Measurements from ENCODE around the gene AMFR.

AMFR gene

GRCh38 chr16:56329887-56330286, 95.5 kb downstream of the AMFR start:
- DNase-seq = no peak

- no peak for DNase-seq
These were observed 96.9 kb downstream of the AMFR start for GRCh38 chr16:56328276-56329022.

- DNase-seq = no peak
These were observed 97.5 kb downstream of the AMFR start for GRCh38 chr16:56327929-56328258.

GRCh38 chr16:56327071-56327928, 98.0 kb downstream of the AMFR start:
- DNase-seq = no peak

- DNase-seq = no peak
These were observed 99.4 kb downstream of the AMFR start for GRCh38 chr16:56325956-56326355.

GRCh38 chr16:56324406-56324805, 100.9 kb downstream of the AMFR start:
- no peak for DNase-seq

- DNase-seq = no peak
These were observed 103.8 kb downstream of the AMFR start for GRCh38 chr16:56321571-56321970.

GRCh38 chr16:56320811-56321558, 104.4 kb downstream of the AMFR start:
- no peak for DNase-seq

- no peak for DNase-seq
These were observed 105.3 kb downstream of the AMFR start for GRCh38 chr16:56320056-56320455.

GRCh38 chr16:56319376-56319775, 106.0 kb downstream of the AMFR start:
- no peak for DNase-seq

GRCh38 chr16:56318827-56319140, 106.6 kb downstream of the AMFR start:
- DNase-seq = no peak

GRCh38 chr16:56317998-56318826, 107.1 kb downstream of the AMFR start:
- peak; percentile 86 for DNase-seq

- no peak for DNase-seq
These were observed 108.8 kb downstream of the AMFR start for GRCh38 chr16:56316545-56316944.

- DNase-seq = no peak
These were observed 109.4 kb downstream of the AMFR start for GRCh38 chr16:56315955-56316354.

- DNase-seq = no peak
These were observed 111.0 kb downstream of the AMFR start for GRCh38 chr16:56314244-56314850.

GRCh38 chr16:56312556-56312955, 112.8 kb downstream of the AMFR start:
- DNase-seq = no peak

GRCh38 chr16:56312028-56312300, 113.4 kb downstream of the AMFR start:
- no peak for DNase-seq

Measured in activated CD4-positive, alpha-beta T cell treated with anti-CD3 and anti-CD28 coated beads, Interleukin-2, Interleukin-6, amounts not matched to agents 100 ng/mL and 50 ng/mL, durations not matched to agents 16 hours and 8 hours (primary cell).